ENCODE data around the gene CHMP2B. TPM values are rescaled to one million over a fixed set of nuclear protein-coding genes. Genes with fewer than 3 reads are reported as not detected.

The CHMP2B gene
- polyA plus RNA-seq, 1 donor from 2014 or later: 59.3 TPM

- no peak overlapping the region for H3K9ac ChIP-seq (ENCODE audit: low read length)
- no peak overlapping the region for H2AFZ ChIP-seq (ENCODE audit: low read depth, low read length)
- no peak overlapping the region for H3K4me2 ChIP-seq (ENCODE audit: low read length)
- H3K36me3 ChIP-seq (ENCODE audit: insufficient read depth, low read length): no peaks in the 10 kb centered on the region
- no peaks in the 10 kb centered on the region for H4K20me1 ChIP-seq (ENCODE audit: insufficient read depth)
- no peak overlapping the region for H3K27ac ChIP-seq (ENCODE audit: low read length)
- no peaks in the 10 kb centered on the region for H3K9me3 ChIP-seq (ENCODE audit: low read length)
- no peaks in the 10 kb centered on the region for H3K9me2 ChIP-seq (ENCODE audit: insufficient read depth, low read length)
- H3K27me3 ChIP-seq (ENCODE audit: insufficient read depth, low read depth, low read length): no peaks in the 10 kb centered on the region
- no peaks in the 10 kb centered on the region for H3F3A ChIP-seq (ENCODE audit: insufficient read depth, low read length, poor library complexity, severe bottlenecking)
- no peak overlapping the region for H3K4me3 ChIP-seq (ENCODE audit: low read length)
- no peak for TF ChIP-seq CTCF (IDR thresholded peaks at IDR 0.05; ENCODE audit: poor library complexity, severe bottlenecking)
- no peak for TF ChIP-seq TAF1 (IDR thresholded peaks at IDR 0.05; ENCODE audit: low read depth)
- no peak for TF ChIP-seq POLR2AphosphoS5 (IDR thresholded peaks at IDR 0.05)
- no peak for TF ChIP-seq RAD21 (conservative IDR thresholded peaks at IDR 0.05)
- no peak for TF ChIP-seq REST (IDR thresholded peaks at IDR 0.05; ENCODE audit: borderline replicate concordance)
- no peak for TF ChIP-seq EP300 (conservative IDR thresholded peaks at IDR 0.05; ENCODE audit: poor library complexity, severe bottlenecking)
- TF ChIP-seq MXI1 (conservative IDR thresholded peaks at IDR 0.05; ENCODE audit: poor library complexity, severe bottlenecking): no peak
- no peak for TF ChIP-seq EZH2 (IDR thresholded peaks at IDR 0.05; ENCODE audit: borderline replicate concordance, insufficient read depth, low read length, poor library complexity, severe bottlenecking)
- TF ChIP-seq SMC3 (conservative IDR thresholded peaks at IDR 0.05; ENCODE audit: poor library complexity): no peak
- H3K79me2 ChIP-seq (replicated peaks; ENCODE audit: insufficient read depth, low read length): no peaks in the 10 kb centered on the region
Measured at GRCh38 chr3:87261925-87262324, 34.8 kb downstream of the CHMP2B start.

GRCh38 chr3:87267953-87268645, 41.0 kb downstream of the CHMP2B start:
- no peak overlapping the region for H2AFZ ChIP-seq (ENCODE audit: low read depth, low read length)

More at GRCh38 chr3:87267953-87268645, 41.0 kb downstream of the CHMP2B start:
- Histone ChIP-seq H3K9me2 (ENCODE audit: insufficient read depth, low read length) (no peaks in the 10 kb centered on the region), H3K36me3 (ENCODE audit: insufficient read depth, low read length) (no peaks in the 10 kb centered on the region), H3K27ac (ENCODE audit: low read length) (no peak overlapping the region), H3K4me2 (ENCODE audit: low read length) (no peak overlapping the region), H3K27me3 (ENCODE audit: insufficient read depth, low read depth, low read length) (no peaks in the 10 kb centered on the region), H3K79me2 (replicated peaks; ENCODE audit: insufficient read depth, low read length) (no peaks in the 10 kb centered on the region), H3F3A (ENCODE audit: insufficient read depth, low read length, poor library complexity, severe bottlenecking) (no peaks in the 10 kb centered on the region), H3K4me3 (ENCODE audit: low read length) (no peak overlapping the region), H3K9me3 (ENCODE audit: low read length) (no peaks in the 10 kb centered on the region), H4K20me1 (ENCODE audit: insufficient read depth) (no peaks in the 10 kb centered on the region), H3K9ac (ENCODE audit: low read length) (no peak overlapping the region)
- TF ChIP-seq EP300 (conservative IDR thresholded peaks at IDR 0.05; ENCODE audit: poor library complexity, severe bottlenecking): no peak
- TF ChIP-seq CTCF (IDR thresholded peaks at IDR 0.05; ENCODE audit: poor library complexity, severe bottlenecking): no peak
- TF ChIP-seq MXI1 (conservative IDR thresholded peaks at IDR 0.05; ENCODE audit: poor library complexity, severe bottlenecking): no peak
- TF ChIP-seq SMC3 (conservative IDR thresholded peaks at IDR 0.05; ENCODE audit: poor library complexity): no peak
- TF ChIP-seq POLR2AphosphoS5 (IDR thresholded peaks at IDR 0.05): no peak
- no peak for TF ChIP-seq EZH2 (IDR thresholded peaks at IDR 0.05; ENCODE audit: borderline replicate concordance, insufficient read depth, low read length, poor library complexity, severe bottlenecking)
- no peak for TF ChIP-seq TAF1 (IDR thresholded peaks at IDR 0.05; ENCODE audit: low read depth)
- no peak for TF ChIP-seq REST (IDR thresholded peaks at IDR 0.05; ENCODE audit: borderline replicate concordance)
- no peak for TF ChIP-seq RAD21 (conservative IDR thresholded peaks at IDR 0.05)
